Endothelial cell of umbilical vein (primary cell): Measurements from ENCODE around the gene NAT16. TPM values are rescaled to one million over a fixed set of nuclear protein-coding genes. Genes with fewer than 3 reads are reported as not detected.

ENCODE experiments used
- BruUV-seq: library from RNA; stranded (reverse); fragments of 400-500 nt; replicated peaks from 2 replicates; lab custom pipeline; 2021; lab: Mats Ljungman, UMichigan
- CTCF ChIA-PET: fragments of 300-600, 350-600 bp; sonication (Branson Sonifier 250); formaldehyde crosslinking; loops from one replicate; lab custom pipeline; 2021; ENCODE audit warnings: antibody characterized with exemption, inconsistent platforms; lab: Charles Lee
- POLR2A ChIA-PET: fragments of 300-600, 350-600 bp; sonication (Branson Sonifier 250); formaldehyde crosslinking; loops from one replicate; lab custom pipeline; 2021; ENCODE audit warnings: antibody characterized with exemption, inconsistent platforms; lab: Charles Lee
- DNase-seq: peaks from one replicate; pipeline ENCODE4 v3.0.0-alpha.2; 2011; ENCODE audit warnings: low read depth, low spot score
- FAIRE-seq: peaks from 2 replicates; lab custom pipeline; 2011; peaks lifted over from hg19 to GRCh38; lab: Jason Lieb, UNC
- H2AFZ ChIP-seq: 2 replicates; pipeline ENCODE4 v1.6.0; 2012; ENCODE audit warnings: low read depth, low read length, control low read depth, inconsistent platforms
- H3K27ac ChIP-seq: 2 replicates; pipeline ENCODE4 v1.5.1; 2011; ENCODE audit warnings: low read depth, mild to moderate bottlenecking, control low read depth, low read length, moderate library complexity; ENCODE audit not compliant: insufficient read depth
- H3K27me3 ChIP-seq, 2 experiments: 2 replicates each; pipeline versions ENCODE4 v1.6.0 to v1.6.1; 2011; ENCODE audit warnings: low read length in 2 of 2, mixed read lengths in 1 of 2; ENCODE audit not compliant: control insufficient read depth in 2 of 2, insufficient read depth in 2 of 2
- H3K36me3 ChIP-seq, 2 experiments: 2 replicates in 1 of 2; 3 replicates in 1 of 2; pipeline ENCODE4 v1.5.1; 2011; ENCODE audit warnings: low read length in 2 of 2, mild to moderate bottlenecking in 1 of 2, moderate library complexity in 1 of 2; ENCODE audit not compliant: control insufficient read depth in 2 of 2, insufficient read depth in 2 of 2; ENCODE audit errors: extremely low read depth in 1 of 2
- H3K4me1 ChIP-seq: 3 replicates; pipeline ENCODE4 v1.5.1; 2011; ENCODE audit warnings: mild to moderate bottlenecking, low read length; ENCODE audit not compliant: control insufficient read depth, insufficient read depth; ENCODE audit errors: extremely low read depth
- H3K4me2 ChIP-seq: 2 replicates; pipeline ENCODE4 v1.6.1; 2011; ENCODE audit warnings: low read length, control low read depth, mixed read lengths; ENCODE audit not compliant: insufficient read depth
- H3K4me3 ChIP-seq, 3 experiments: fragments of 200-600 bp in 1 of 3; sonication (generic), shearing (Covaris generic) in 1 of 3; replicated peaks in 1 of 3; 2 replicates each; pipeline ENCODE4 v1.5.1; 2011 to 2016; ENCODE audit warnings: control low read depth in 3 of 3, low read length in 3 of 3, mild to moderate bottlenecking in 2 of 3, inconsistent platforms in 1 of 3, low read depth in 1 of 3, moderate library complexity in 1 of 3; ENCODE audit not compliant: insufficient read depth in 1 of 3
- H3K79me2 ChIP-seq: 2 replicates; pipeline ENCODE4 v1.6.0; 2012; ENCODE audit warnings: low read length, inconsistent platforms; ENCODE audit not compliant: control insufficient read depth, insufficient read depth
- H3K9ac ChIP-seq: replicated peaks from 2 replicates; pipeline ENCODE3; 2011; ENCODE audit warnings: low read length, control low read depth; ENCODE audit not compliant: insufficient read depth; ENCODE audit errors: extremely low read depth
- H3K9me1 ChIP-seq: replicated peaks from 3 replicates; pipeline ENCODE4 v1.6.0; 2011; ENCODE audit warnings: mild to moderate bottlenecking, low read length; ENCODE audit not compliant: control insufficient read depth, insufficient read depth; ENCODE audit errors: extremely low read depth
- H3K9me3 ChIP-seq: replicated peaks from 2 replicates; pipeline ENCODE4 v1.5.1; 2012; ENCODE audit warnings: low read length, inconsistent platforms; ENCODE audit not compliant: control insufficient read depth, insufficient read depth
- H4K20me1 ChIP-seq: replicated peaks from 2 replicates; pipeline ENCODE3; 2011; ENCODE audit warnings: mild to moderate bottlenecking, low read length; ENCODE audit not compliant: control insufficient read depth, insufficient read depth; ENCODE audit errors: extremely low read depth
- CTCF ChIP-seq, 2 donors: IDR thresholded peaks; 1 replicate in 1 of 2; 2 replicates in 1 of 2; pipeline ENCODE4 v1.5.1; 2011; ENCODE audit warnings: low read length in 2 of 2, mild to moderate bottlenecking in 2 of 2, moderate library complexity in 2 of 2, control low read depth in 1 of 2, inconsistent platforms in 1 of 2, low read depth in 1 of 2; ENCODE audit not compliant: insufficient read depth in 1 of 2; ENCODE audit errors: extremely low read depth in 1 of 2
- FOS ChIP-seq: IDR thresholded peaks from 2 replicates; pipeline ENCODE4 v1.6.1; 2011; ENCODE audit warnings: mild to moderate bottlenecking, low read length, moderate library complexity, borderline replicate concordance; ENCODE audit not compliant: insufficient read depth
- GATA2 ChIP-seq: IDR thresholded peaks from 2 replicates; pipeline ENCODE4 v1.7.0; 2011; ENCODE audit warnings: low read depth, mild to moderate bottlenecking, moderate library complexity, mixed read lengths, low read length; ENCODE audit not compliant: insufficient read length, insufficient read depth
- JUN ChIP-seq: IDR thresholded peaks from 2 replicates; pipeline ENCODE4 v1.6.1; 2011; ENCODE audit warnings: borderline replicate concordance, low read depth; ENCODE audit not compliant: insufficient read length, insufficient read depth
- POLR2AphosphoS5 ChIP-seq: IDR thresholded peaks from 2 replicates; pipeline ENCODE4 v1.6.1; 2012; ENCODE audit warnings: low read depth, mild to moderate bottlenecking, control low read depth, low read length, moderate library complexity; ENCODE audit not compliant: insufficient read depth
- dilution Hi-C: fragments of 300-500 bp; cut with MboI; formaldehyde crosslinking; loops from one replicate; pipeline ENCODE4 v1.15.0; 2019; ENCODE audit warnings: low sequenced_read_pairs; ENCODE audit not compliant: extremely low pct_ligation_motif_present
- intact Hi-C: fragments of 100-400 bp; cut with micrococcal nuclease; formaldehyde crosslinking; loops from one replicate; pipeline ENCODE4 v1.10.0; 2022
- polyA plus RNA-seq, 4 experiments: library from polyadenylated mRNA; depleted of rRNA in 3 of 4; stranded (reverse) in 3 of 4; unstranded in 1 of 4; fragments of >200 nt; gene quantifications; 2 replicates each; pipeline versions ENCODE4 v1.2.1 to v1.2.3, GENCODE V29; 2011 to 2012; ENCODE audit warnings: missing spikeins in 1 of 4
- total RNA-seq: library from RNA; stranded (reverse); gene quantifications from 2 replicates; pipeline ENCODE4 v1.2.3, GENCODE V29; 2021

The NAT16 gene
- total and polyA plus RNA-seq, 2 donors (not counting 3 experiments of a cell fraction or from before 2014, with no cell fraction given) = not detected

GRCh38 chr7:101140339-101140699 is 39.8 kb downstream of the NAT16 start:
- H3K36me3 ChIP-seq = peaks cover 11 to 18% of the 10 kb centered on the region in 2 experiments
- H3K9me1 ChIP-seq = no peaks in the 10 kb centered on the region
- no peaks in the 10 kb centered on the region for H4K20me1 ChIP-seq
- peak; percentile 34 for TF ChIP-seq GATA2
- no peak for TF ChIP-seq FOS
- TF ChIP-seq JUN = no peak
- no peak for TF ChIP-seq CTCF (IDR thresholded peaks at IDR 0.05; ENCODE audit: extremely low read depth in 1 of 2, insufficient read depth in 1 of 2, low read depth in 1 of 2, low read length in 2 of 2)
- no peak for TF ChIP-seq POLR2AphosphoS5
- H2AFZ ChIP-seq = no peak overlapping the region
- H3K79me2 ChIP-seq = no peaks in the 10 kb centered on the region
- BruUV-seq = no TSS peak
- CTCF ChIA-PET = interaction anchor here (1.8 to 5.7 kb wide), 4 partner anchors 13 to 151 kb away, joined by 6 to 266 read pairs (median 70); partner anchors contain the start of gene SERPINE1
- FAIRE-seq (no peak), DNase-seq (peak; percentile 37)
- no peak overlapping the region for H3K9ac ChIP-seq
- no peak overlapping the region for H3K27ac ChIP-seq
- peaks cover 0 to 2% of the 10 kb centered on the region in 2 experiments for H3K27me3 ChIP-seq
- H3K9me3 ChIP-seq = no peaks in the 10 kb centered on the region
- POLR2A ChIA-PET = no interaction called here
- no peak overlapping the region for H3K4me3 ChIP-seq
- dilution Hi-C loops (no loop called here), intact Hi-C loops (no loop called here)
- peaks cover 24% of the 10 kb centered on the region for H3K4me1 ChIP-seq
- H3K4me2 ChIP-seq = no peak overlapping the region
